Measurements from ENCODE around the gene SLC25A13. TPM values are rescaled to one million over a fixed set of nuclear protein-coding genes. Genes with fewer than 3 reads are reported as not detected.

The SLC25A13 gene
- total RNA-seq, 2 donors from 2014 or later: 94.3 to 114 TPM

DNA sequence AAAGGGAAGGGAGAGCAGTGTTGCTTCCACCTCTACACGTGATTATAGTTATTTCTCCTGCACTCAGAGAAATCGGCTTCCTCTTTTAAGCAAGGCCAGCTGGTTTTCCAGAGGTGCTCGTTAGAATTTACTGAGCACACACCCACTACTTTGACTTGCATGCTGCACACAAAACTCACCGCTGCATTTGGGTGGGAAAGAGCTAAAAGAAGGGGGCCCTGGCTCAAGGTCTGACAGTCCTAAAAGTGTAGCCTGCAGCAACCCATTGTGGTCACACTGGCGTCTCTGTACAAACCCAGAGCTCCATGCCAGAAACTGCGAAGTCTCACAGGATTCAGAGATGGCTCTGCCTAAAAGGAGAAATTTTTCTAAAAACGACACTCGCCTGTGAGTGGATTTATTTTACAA, 133.7 kb downstream of the SLC25A13 start:
- Mint-ChIP-seq H3K4me1 (peaks cover 7% of the 10 kb centered on the region), H3K9me3 (no peaks in the 10 kb centered on the region), H3K27me3 (ENCODE audit: insufficient read depth) (no peaks in the 10 kb centered on the region), H3K36me3 (ENCODE audit: low read depth) (peaks cover 58% of the 10 kb centered on the region), H3K27ac (no peak overlapping the region), H3K4me3 (no peak overlapping the region)
- H3K36me3 ChIP-seq (ENCODE audit: control insufficient read depth, insufficient read depth, low read length): peaks cover 69% of the 10 kb centered on the region
- TF ChIP-seq, protein P1, sequence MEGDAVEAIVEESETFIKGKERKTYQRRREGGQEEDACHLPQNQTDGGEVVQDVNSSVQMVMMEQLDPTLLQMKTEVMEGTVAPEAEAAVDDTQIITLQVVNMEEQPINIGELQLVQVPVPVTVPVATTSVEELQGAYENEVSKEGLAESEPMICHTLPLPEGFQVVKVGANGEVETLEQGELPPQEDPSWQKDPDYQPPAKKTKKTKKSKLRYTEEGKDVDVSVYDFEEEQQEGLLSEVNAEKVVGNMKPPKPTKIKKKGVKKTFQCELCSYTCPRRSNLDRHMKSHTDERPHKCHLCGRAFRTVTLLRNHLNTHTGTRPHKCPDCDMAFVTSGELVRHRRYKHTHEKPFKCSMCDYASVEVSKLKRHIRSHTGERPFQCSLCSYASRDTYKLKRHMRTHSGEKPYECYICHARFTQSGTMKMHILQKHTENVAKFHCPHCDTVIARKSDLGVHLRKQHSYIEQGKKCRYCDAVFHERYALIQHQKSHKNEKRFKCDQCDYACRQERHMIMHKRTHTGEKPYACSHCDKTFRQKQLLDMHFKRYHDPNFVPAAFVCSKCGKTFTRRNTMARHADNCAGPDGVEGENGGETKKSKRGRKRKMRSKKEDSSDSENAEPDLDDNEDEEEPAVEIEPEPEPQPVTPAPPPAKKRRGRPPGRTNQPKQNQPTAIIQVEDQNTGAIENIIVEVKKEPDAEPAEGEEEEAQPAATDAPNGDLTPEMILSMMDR (conservative IDR thresholded peaks at IDR 0.05): no peak
- no peak overlapping the region for H3K27ac ChIP-seq (ENCODE audit: low read depth, low read length)
- H3K4me1 ChIP-seq (ENCODE audit: control insufficient read depth, insufficient read depth, low read length): no peaks in the 10 kb centered on the region
- DNase-seq: no peak
- 84 to 96% methylated on average over 5 to 8 of the region's 8 CpGs for WGBS, 2 experiments (ENCODE audit: insufficient coverage in 1 of 2, insufficient read length in 1 of 2)
- H3K9ac ChIP-seq (ENCODE audit: extremely low read depth, low read length, poor library complexity, severe bottlenecking): no peak overlapping the region
- H3K4me3 ChIP-seq (ENCODE audit: low read length): no peak overlapping the region
- H3K27me3 ChIP-seq (ENCODE audit: control insufficient read depth, insufficient read depth, low read length, poor library complexity, severe bottlenecking): no peaks in the 10 kb centered on the region
- H3K9me3 ChIP-seq (ENCODE audit: control insufficient read depth, low read length): no peaks in the 10 kb centered on the region

- Histone ChIP-seq H3K36me3 (ENCODE audit: control insufficient read depth, insufficient read depth, low read length) (peaks cover 70% of the 10 kb centered on the region), H3K9me3 (ENCODE audit: control insufficient read depth, low read length) (no peaks in the 10 kb centered on the region), H3K4me3 (ENCODE audit: low read length) (no peak overlapping the region), H3K9ac (ENCODE audit: extremely low read depth, low read length, poor library complexity, severe bottlenecking) (no peak overlapping the region), H3K27me3 (ENCODE audit: control insufficient read depth, insufficient read depth, low read length, poor library complexity, severe bottlenecking) (no peaks in the 10 kb centered on the region), H3K27ac (ENCODE audit: low read depth, low read length) (no peak overlapping the region), H3K4me1 (ENCODE audit: control insufficient read depth, insufficient read depth, low read length) (no peaks in the 10 kb centered on the region)
- Mint-ChIP-seq H3K9me3 (no peaks in the 10 kb centered on the region), H3K27me3 (ENCODE audit: insufficient read depth) (no peaks in the 10 kb centered on the region), H3K4me1 (peaks cover 7% of the 10 kb centered on the region), H3K27ac (no peak overlapping the region), H3K36me3 (ENCODE audit: low read depth) (peaks cover 58% of the 10 kb centered on the region), H3K4me3 (no peak overlapping the region)
- TF ChIP-seq, protein P1 (conservative IDR thresholded peaks at IDR 0.05): no peak
- DNase-seq: no peak
- WGBS, 2 experiments (ENCODE audit: insufficient coverage in 1 of 2, insufficient read length in 1 of 2): 95 to 97% methylated on average over 5 to 6 of the region's 6 CpGs
These were observed 134.2 kb downstream of the SLC25A13 start for GRCh38 chr7:96187735-96188134.

GRCh38 chr7:96184783-96185182, 137.1 kb downstream of the SLC25A13 start:
- no peaks in the 10 kb centered on the region for H3K27me3 Mint-ChIP-seq (ENCODE audit: insufficient read depth)
- Histone ChIP-seq H3K9ac (ENCODE audit: extremely low read depth, low read length, poor library complexity, severe bottlenecking) (no peak overlapping the region), H3K9me3 (ENCODE audit: control insufficient read depth, low read length) (no peaks in the 10 kb centered on the region), H3K27ac (ENCODE audit: low read depth, low read length) (no peak overlapping the region), H3K4me1 (ENCODE audit: control insufficient read depth, insufficient read depth, low read length) (peaks cover 5% of the 10 kb centered on the region), H3K27me3 (ENCODE audit: control insufficient read depth, insufficient read depth, low read length, poor library complexity, severe bottlenecking) (no peaks in the 10 kb centered on the region), H3K4me3 (ENCODE audit: low read length) (no peak overlapping the region), H3K36me3 (ENCODE audit: control insufficient read depth, insufficient read depth, low read length) (peaks cover 58% of the 10 kb centered on the region)
- H3K27ac Mint-ChIP-seq: no peak overlapping the region
- no peak for DNase-seq
- H3K4me1 Mint-ChIP-seq: peaks cover 18% of the 10 kb centered on the region
- H3K9me3 Mint-ChIP-seq: no peaks in the 10 kb centered on the region
- H3K4me3 Mint-ChIP-seq: no peak overlapping the region
- WGBS, 2 experiments (ENCODE audit: insufficient coverage in 1 of 2, insufficient read length in 1 of 2): 93% methylated on average over 2 of the region's 2 CpGs; no CpG with 5 or more reads in 1 of the 2 experiments
- TF ChIP-seq, protein P1 (conservative IDR thresholded peaks at IDR 0.05): no peak
- peaks cover 41% of the 10 kb centered on the region for H3K36me3 Mint-ChIP-seq (ENCODE audit: low read depth)

Measured in endodermal cell (in vitro differentiated cells).